GM23338 (cell line): ENCODE data around the gene XXYLT1. TPM values are rescaled to one million over a fixed set of nuclear protein-coding genes. Genes with fewer than 3 reads are reported as not detected.

Experiments
- ATAC-seq: fragments of 200-7000 bp; cut with Tn5 transposase; 3 replicates; pipeline ENCODE4 v1.9.1; 2020
- DNase-seq: peaks from one replicate; pipeline ENCODE4 v3.0.0-alpha.2; 2015; ENCODE audit warnings: low spot score
- H2AFZ ChIP-seq: fragments of 200-600 bp; sonication (generic); 2 replicates; pipeline ENCODE4 v1.8.0; 2016; ENCODE audit warnings: antibody characterized with exemption, mild to moderate bottlenecking, moderate library complexity
- H3F3A ChIP-seq: fragments of 200-600 bp; sonication (generic); replicated peaks from 2 replicates; pipeline ENCODE4 v1.8.0; 2017; ENCODE audit warnings: antibody characterized with exemption, mixed run types, low read depth
- H3K27ac ChIP-seq: fragments of 200-600 bp; sonication (generic); 2 replicates; pipeline ENCODE4 v1.6.1; 2016; ENCODE audit warnings: low read depth
- H3K27me3 ChIP-seq: fragments of 200-600 bp; sonication (generic); 2 replicates; pipeline ENCODE4 v1.8.0; 2016; ENCODE audit warnings: mild to moderate bottlenecking, mixed run types, moderate library complexity; ENCODE audit not compliant: insufficient read depth
- H3K36me3 ChIP-seq: fragments of 200-600 bp; sonication (generic); 2 replicates; pipeline ENCODE4 v1.8.0; 2016; ENCODE audit warnings: mild to moderate bottlenecking; ENCODE audit not compliant: insufficient read depth
- H3K4me1 ChIP-seq: fragments of 200-600 bp; sonication (generic); 2 replicates; pipeline ENCODE4 v1.8.0; 2016; ENCODE audit warnings: mild to moderate bottlenecking, moderate library complexity; ENCODE audit not compliant: insufficient read depth
- H3K4me2 ChIP-seq: fragments of 200-600 bp; sonication (generic); 2 replicates; pipeline ENCODE4 v1.7.1; 2017; ENCODE audit warnings: mixed run types
- H3K4me3 ChIP-seq: fragments of 200-600 bp; sonication (generic); 2 replicates; pipeline ENCODE4 v1.6.1; 2016; ENCODE audit warnings: mixed run types
- H3K79me2 ChIP-seq: fragments of 200-600 bp; sonication (generic); replicated peaks from 2 replicates; pipeline ENCODE4 v1.8.0; 2017; ENCODE audit warnings: mild to moderate bottlenecking; ENCODE audit not compliant: insufficient read depth
- H3K9me2 ChIP-seq: fragments of 200-600 bp; sonication (generic); 2 replicates; pipeline ENCODE4 v1.8.0; 2017; ENCODE audit not compliant: insufficient read depth
- H4K20me1 ChIP-seq: fragments of 200-600 bp; sonication (generic); replicated peaks from 2 replicates; pipeline ENCODE4 v1.8.0; 2017; ENCODE audit warnings: mild to moderate bottlenecking; ENCODE audit not compliant: insufficient read depth
- H3K27ac Mint-ChIP-seq: 2 replicates; pipeline ENCODE4 v1.8.0; 2020; ENCODE audit warnings: inconsistent platforms, mild to moderate bottlenecking, moderate library complexity, mixed read lengths
- H3K27me3 Mint-ChIP-seq: 3 replicates; pipeline ENCODE4 v1.8.0; 2022; ENCODE audit warnings: low read depth, mild to moderate bottlenecking, moderate library complexity, mixed read lengths, inconsistent platforms; ENCODE audit not compliant: insufficient read depth, poor library complexity
- H3K36me3 Mint-ChIP-seq: 3 replicates; pipeline ENCODE4 v1.8.0; 2021; ENCODE audit warnings: low read depth, mild to moderate bottlenecking, inconsistent platforms, moderate library complexity, mixed read lengths
- H3K4me1 Mint-ChIP-seq: 3 replicates; pipeline ENCODE4 v1.8.0; 2020; ENCODE audit warnings: mild to moderate bottlenecking, inconsistent platforms, mixed read lengths
- H3K4me3 Mint-ChIP-seq: 3 replicates; pipeline ENCODE4 v1.8.0; 2021; ENCODE audit warnings: moderate library complexity, mild to moderate bottlenecking, inconsistent platforms, mixed read lengths
- H3K9me3 Mint-ChIP-seq: 3 replicates; pipeline ENCODE4 v1.8.0; 2020; ENCODE audit warnings: moderate library complexity, mild to moderate bottlenecking, inconsistent platforms, mixed read lengths
- CREB1 ChIP-seq: fragments of 250-450 bp; sonication (Bioruptor Pico); IDR thresholded peaks from 2 replicates; pipeline ENCODE4 v1.5.0; 2020; ENCODE audit warnings: low read depth, mild to moderate bottlenecking, moderate library complexity
- CTCF ChIP-seq, 2 experiments: fragments of 200-600 bp in 1 of 2; sonication (generic) in 1 of 2; conservative IDR thresholded peaks; 2 replicates each; pipeline versions ENCODE4 v1.5.1 to v1.6.1; 2016 to 2017; ENCODE audit warnings: antibody characterized with exemption in 2 of 2, low read depth in 2 of 2, mild to moderate bottlenecking in 2 of 2, moderate library complexity in 1 of 2
- ETS1 ChIP-seq: IDR thresholded peaks from 2 replicates; pipeline ENCODE4 v1.6.1; 2016; ENCODE audit warnings: antibody characterized with exemption
- EZH2 ChIP-seq: fragments of 200-600 bp; sonication (generic); IDR thresholded peaks from one replicate; pipeline ENCODE4 v1.8.0; 2017; ENCODE audit warnings: antibody characterized with exemption, mild to moderate bottlenecking, low read depth; ENCODE audit not compliant: unreplicated experiment
- EZH2phosphoT487 ChIP-seq: fragments of 200-600 bp; sonication (generic); IDR thresholded peaks from one replicate; pipeline ENCODE4 v1.8.1; 2018; ENCODE audit warnings: antibody characterized with exemption; ENCODE audit not compliant: unreplicated experiment
- NANOG ChIP-seq: IDR thresholded peaks from 2 replicates; pipeline ENCODE4 v1.6.1; 2016; ENCODE audit warnings: antibody characterized with exemption, borderline replicate concordance
- REST ChIP-seq: IDR thresholded peaks from one replicate; pipeline ENCODE4 v1.6.1; 2018; ENCODE audit warnings: antibody characterized with exemption; ENCODE audit not compliant: unreplicated experiment
- STAT1 ChIP-seq: IDR thresholded peaks from one replicate; pipeline ENCODE4 v1.6.1; 2016; ENCODE audit warnings: antibody characterized with exemption; ENCODE audit not compliant: unreplicated experiment
- ZNF114 ChIP-seq: fragments of 250-450 bp; sonication (Bioruptor Pico); IDR thresholded peaks from 2 replicates; pipeline ENCODE4 v1.5.0; 2020; ENCODE audit warnings: mild to moderate bottlenecking, moderate library complexity
- polyA plus RNA-seq: library from polyadenylated mRNA; unstranded; fragments of >200 nt; fragmentation: Nextera tagmentation; extraction: Ambion mirVana; gene quantifications from 2 replicates; pipeline ENCODE4 v1.2.1, GENCODE V29; 2016
- total RNA-seq: library from RNA; depleted of rRNA; stranded (reverse); fragments of >200 nt; shearing (Covaris generic); gene quantifications from 2 replicates; pipeline ENCODE4 v1.2.3, GENCODE V29; 2014

XXYLT1 gene
- total and polyA plus RNA-seq, 2 experiments from 2014 or later: 13.5 to 34.8 TPM

- Mint-ChIP-seq H3K9me3 (no peaks in the 10 kb centered on the region), H3K27me3 (no peaks in the 10 kb centered on the region)
- ATAC-seq: no peak
Observed at GRCh38 chr3:195113048-195113447, 157.9 kb downstream of the XXYLT1 start.

GRCh38 chr3:195112361-195112791 lies 158.6 kb downstream of the XXYLT1 start:
- Mint-ChIP-seq H3K4me1 (peaks cover 8% of the 10 kb centered on the region), H3K27ac (no peak overlapping the region), H3K27me3 (no peaks in the 10 kb centered on the region), H3K9me3 (no peaks in the 10 kb centered on the region), H3K4me3 (no peak overlapping the region), H3K36me3 (no peaks in the 10 kb centered on the region)
- DNase-seq (no peak), ATAC-seq (no peak)
- Histone ChIP-seq H2AFZ (no peak overlapping the region), H3K27me3 (no peaks in the 10 kb centered on the region), H4K20me1 (no peaks in the 10 kb centered on the region), H3K9me2 (no peaks in the 10 kb centered on the region), H3K4me1 (no peaks in the 10 kb centered on the region), H3K4me2 (no peak overlapping the region), H3K79me2 (no peaks in the 10 kb centered on the region; the same call in 1 of the 2 replicates), H3F3A (no peaks in the 10 kb centered on the region; the same call in 1 of the 2 replicates), H3K36me3 (no peaks in the 10 kb centered on the region), H3K27ac (no peak overlapping the region), H3K4me3 (no peak overlapping the region)
- TF ChIP-seq ZNF114 (CRISPR knock-in tag): no peak
- TF ChIP-seq CREB1: no peak
- no peak for TF ChIP-seq NANOG
- no peak for TF ChIP-seq EZH2phosphoT487
- TF ChIP-seq CTCF (conservative IDR thresholded peaks at IDR 0.05; ENCODE audit: low read depth in 2 of 2): no peak
- TF ChIP-seq ETS1: no peak

More at GRCh38 chr3:195113048-195113447, 157.9 kb downstream of the XXYLT1 start:
- no peaks in the 10 kb centered on the region for H3K36me3 Mint-ChIP-seq
- Histone ChIP-seq H3K36me3 (no peaks in the 10 kb centered on the region), H3K4me3 (no peak overlapping the region), H3K27ac (no peak overlapping the region), H3K4me1 (peaks cover 4% of the 10 kb centered on the region; the same call in 1 of the 2 replicates), H4K20me1 (no peaks in the 10 kb centered on the region), H3K4me2 (no peak overlapping the region), H3K79me2 (no peaks in the 10 kb centered on the region; the same call in 1 of the 2 replicates), H2AFZ (no peak overlapping the region), H3K27me3 (no peaks in the 10 kb centered on the region), H3K9me2 (no peaks in the 10 kb centered on the region), H3F3A (no peaks in the 10 kb centered on the region; the same call in 1 of the 2 replicates)
- DNase-seq: no peak
- H3K27ac Mint-ChIP-seq: no peak overlapping the region
- TF ChIP-seq REST: no peak
- TF ChIP-seq STAT1: no peak
- no peak for TF ChIP-seq ETS1
- no peak for TF ChIP-seq ZNF114 (CRISPR knock-in tag)
- TF ChIP-seq EZH2: no peak
- peaks cover 9% of the 10 kb centered on the region for H3K4me1 Mint-ChIP-seq
- H3K4me3 Mint-ChIP-seq: no peak overlapping the region
